Ishikawa (cell line): ENCODE data around the gene METTL18.

Experiments used
- CEBPB ChIP-seq: IDR thresholded peaks from 2 replicates; pipeline ENCODE4 v1.6.1; 2012
- CREB1 ChIP-seq: IDR thresholded peaks from 2 replicates; pipeline ENCODE4 v1.6.1; 2012; ENCODE audit warnings: low read depth
- EGR1 ChIP-seq: IDR thresholded peaks from 2 replicates; pipeline ENCODE4 v1.6.1; 2012
- EP300 ChIP-seq: IDR thresholded peaks from 2 replicates; pipeline ENCODE4 v1.6.1; 2012; ENCODE audit warnings: borderline replicate concordance
- FOXM1 ChIP-seq: IDR thresholded peaks from 2 replicates; pipeline ENCODE4 v1.6.1; 2012; ENCODE audit warnings: low read depth, borderline replicate concordance
- MAX ChIP-seq: IDR thresholded peaks from 2 replicates; pipeline ENCODE4 v1.6.1; 2012
- RAD21 ChIP-seq: IDR thresholded peaks from 2 replicates; pipeline ENCODE4 v1.6.1; 2012; ENCODE audit warnings: low read depth
- REST ChIP-seq: IDR thresholded peaks from 2 replicates; pipeline ENCODE4 v1.6.1; 2012; ENCODE audit warnings: low read depth, mild to moderate bottlenecking
- TAF1 ChIP-seq: IDR thresholded peaks from 2 replicates; pipeline ENCODE4 v1.6.1; 2012; ENCODE audit warnings: low read depth, mild to moderate bottlenecking
- TCF12 ChIP-seq: IDR thresholded peaks from 2 replicates; pipeline ENCODE4 v1.6.1; 2012; ENCODE audit warnings: low read depth
- TEAD4 ChIP-seq: IDR thresholded peaks from 2 replicates; pipeline ENCODE4 v1.6.1; 2012
- YY1 ChIP-seq: IDR thresholded peaks from 2 replicates; pipeline ENCODE4 v1.6.1; 2012; ENCODE audit warnings: low read depth

GRCh38 chr1:169765580-169766331 lies 29.0 kb downstream of the METTL18 start:
- no peak for TF ChIP-seq TAF1
- no peak for TF ChIP-seq YY1
- no peak for TF ChIP-seq EGR1
- no peak for TF ChIP-seq EP300
- no peak for TF ChIP-seq REST
- no peak for TF ChIP-seq RAD21
- no peak for TF ChIP-seq TEAD4
- no peak for TF ChIP-seq MAX
- no peak for TF ChIP-seq CREB1
- no peak for TF ChIP-seq CEBPB
- TF ChIP-seq FOXM1: no peak
- TF ChIP-seq TCF12: no peak
